SU-DHL-6 (cell line): ENCODE measurements around the gene LYSMD3.

ENCODE experiments used
- H2AFZ ChIP-seq: fragments of 200-600 bp; sonication (generic); 2 replicates; pipeline ENCODE4 v1.6.1; 2014; ENCODE audit warnings: low read depth, mild to moderate bottlenecking, moderate library complexity, mixed read lengths, antibody characterized with exemption, low read length; ENCODE audit not compliant: severe bottlenecking
- H3F3A ChIP-seq: fragments of 200-600 bp; shearing (Covaris generic); 2 replicates; pipeline ENCODE4 v1.6.0; 2016; ENCODE audit warnings: antibody characterized with exemption, mild to moderate bottlenecking; ENCODE audit not compliant: insufficient read depth
- H3K27ac ChIP-seq: fragments of 200-600 bp; sonication (generic); 2 replicates; pipeline ENCODE4 v1.5.1; 2016; ENCODE audit warnings: low read depth, mild to moderate bottlenecking, low read length, moderate library complexity, mixed read lengths
- H3K27me3 ChIP-seq: fragments of 200-600 bp; sonication (generic), shearing (Covaris generic); 2 replicates; pipeline ENCODE4 v1.6.0; 2014; ENCODE audit warnings: mild to moderate bottlenecking, low read length
- H3K36me3 ChIP-seq: fragments of 200-600 bp; sonication (generic); 2 replicates; pipeline ENCODE4 v1.6.1; 2014; ENCODE audit warnings: mild to moderate bottlenecking, low read length, mixed read lengths
- H3K4me2 ChIP-seq: fragments of 300-600, 200-600 bp; shearing (Covaris generic), sonication (generic); 2 replicates; pipeline ENCODE4 v1.6.0; 2014; ENCODE audit warnings: low read length, low read depth, mild to moderate bottlenecking; ENCODE audit not compliant: poor library complexity, severe bottlenecking
- H3K4me3 ChIP-seq: fragments of 200-600 bp; sonication (generic); 2 replicates; pipeline ENCODE4 v1.5.1; 2014; ENCODE audit warnings: antibody characterized with exemption, low read length, mild to moderate bottlenecking, mixed read lengths; ENCODE audit not compliant: insufficient read depth, poor library complexity, severe bottlenecking
- H3K79me2 ChIP-seq: fragments of 200-600 bp; sonication (generic); 2 replicates; pipeline ENCODE4 v1.6.1; 2014; ENCODE audit warnings: mild to moderate bottlenecking, low read length, moderate library complexity; ENCODE audit not compliant: insufficient read depth
- H3K9ac ChIP-seq: fragments of 200-600 bp; sonication (generic); 2 replicates; pipeline ENCODE4 v1.7.0; 2014; ENCODE audit warnings: mild to moderate bottlenecking, low read length
- H3K9me2 ChIP-seq: fragments of 200-600 bp; sonication (generic); replicated peaks from 2 replicates; pipeline ENCODE4 v1.6.1; 2014; ENCODE audit warnings: low read length; ENCODE audit not compliant: insufficient read depth
- H3K9me3 ChIP-seq: fragments of 200-600 bp; sonication (generic); 2 replicates; pipeline ENCODE4 v1.6.1; 2014; ENCODE audit warnings: low read length, mixed read lengths; ENCODE audit not compliant: insufficient read depth
- H4K20me1 ChIP-seq: fragments of 200-600 bp; sonication (generic); 2 replicates; pipeline ENCODE4 v1.6.1; 2014; ENCODE audit warnings: low read depth, mild to moderate bottlenecking, antibody characterized with exemption, low read length, moderate library complexity, mixed read lengths
- CTCF ChIP-seq: fragments of 200-600 bp; sonication (generic); IDR thresholded peaks from one replicate; pipeline ENCODE4 v1.5.1; 2017; ENCODE audit warnings: antibody characterized with exemption, mild to moderate bottlenecking, low read length, moderate library complexity; ENCODE audit not compliant: insufficient read depth, poor library complexity, severe bottlenecking
- EZH2phosphoT487 ChIP-seq: fragments of 200-600 bp; sonication (generic), shearing (Covaris generic); conservative IDR thresholded peaks from 2 replicates; pipeline ENCODE4 v1.6.1; 2018; ENCODE audit warnings: mild to moderate bottlenecking, antibody characterized with exemption, low read length, moderate library complexity, mixed read lengths

LYSMD3 gene

GRCh38 chr5:90563108-90563507, 33.7 kb upstream of the LYSMD3 start:
- Histone ChIP-seq H3K9me2 (no peaks in the 10 kb centered on the region), H4K20me1 (no peaks in the 10 kb centered on the region), H3K27ac (no peak overlapping the region), H3K36me3 (no peaks in the 10 kb centered on the region), H2AFZ (no peak overlapping the region), H3K27me3 (no peaks in the 10 kb centered on the region), H3K4me2 (no peak overlapping the region), H3K4me3 (no peak overlapping the region), H3K79me2 (no peaks in the 10 kb centered on the region), H3K9me3 (no peaks in the 10 kb centered on the region), H3F3A (no peaks in the 10 kb centered on the region), H3K9ac (no peak overlapping the region)
- TF ChIP-seq CTCF (no peak), EZH2phosphoT487 (no peak)

DNA sequence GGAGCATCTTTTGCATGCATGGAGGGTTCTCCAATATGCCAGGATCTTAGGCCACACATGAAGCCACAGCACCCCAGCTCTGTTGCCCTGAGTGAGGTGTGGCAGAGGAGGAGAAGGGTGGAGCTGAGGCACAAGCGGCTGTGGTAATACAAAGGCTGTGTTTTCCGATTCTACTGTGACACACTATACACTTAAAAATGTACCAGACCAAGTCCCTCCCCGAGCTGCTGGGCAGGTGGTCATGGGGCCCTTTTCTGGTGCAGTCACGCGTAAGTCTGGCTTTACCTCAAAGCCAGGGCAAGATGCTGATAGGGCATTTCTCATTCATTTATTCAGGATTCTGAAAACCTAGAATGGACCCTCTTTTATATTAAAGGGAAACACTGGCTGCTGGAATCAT, 33.0 kb upstream of the LYSMD3 start:
- H3F3A ChIP-seq, result no peaks in the 10 kb centered on the region
- no peaks in the 10 kb centered on the region for H4K20me1 ChIP-seq
- H3K4me3 ChIP-seq, result no peak overlapping the region
- H3K36me3 ChIP-seq, result no peaks in the 10 kb centered on the region
- no peaks in the 10 kb centered on the region for H3K27me3 ChIP-seq
- no peaks in the 10 kb centered on the region for H3K9me3 ChIP-seq
- no peak overlapping the region for H3K27ac ChIP-seq
- no peak overlapping the region for H3K4me2 ChIP-seq
- TF ChIP-seq EZH2phosphoT487, result no peak
- no peaks in the 10 kb centered on the region for H3K9me2 ChIP-seq
- H3K9ac ChIP-seq, result no peak overlapping the region
- H2AFZ ChIP-seq, result no peak overlapping the region
- no peaks in the 10 kb centered on the region for H3K79me2 ChIP-seq

DNA sequence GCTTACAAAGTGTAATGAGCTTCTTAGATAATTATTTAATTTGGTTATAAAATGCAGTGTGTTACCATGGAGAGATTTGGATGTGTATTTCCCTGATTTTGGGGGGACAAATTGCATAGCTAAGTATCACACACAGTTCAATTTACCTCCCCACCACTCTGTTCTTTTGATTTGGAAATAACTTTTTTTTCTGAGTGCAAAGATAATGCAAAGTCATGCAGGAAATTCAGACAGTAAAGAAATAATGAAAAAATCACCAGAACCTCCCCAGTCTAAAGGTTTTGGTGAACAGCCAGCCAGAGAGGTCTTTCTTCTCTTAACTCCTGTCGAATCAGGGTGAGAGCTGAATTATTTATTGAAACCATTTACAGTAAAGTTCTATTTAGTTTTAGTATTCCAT, 32.4 kb upstream of the LYSMD3 start:
- Histone ChIP-seq H3K4me3 (no peak overlapping the region), H3K27ac (no peak overlapping the region), H3K27me3 (no peaks in the 10 kb centered on the region), H3K36me3 (no peaks in the 10 kb centered on the region), H3K9me2 (no peaks in the 10 kb centered on the region), H3K9me3 (no peaks in the 10 kb centered on the region), H3K79me2 (no peaks in the 10 kb centered on the region), H3K9ac (no peak overlapping the region), H3K4me2 (no peak overlapping the region), H4K20me1 (no peaks in the 10 kb centered on the region), H3F3A (no peaks in the 10 kb centered on the region), H2AFZ (no peak overlapping the region)
- TF ChIP-seq EZH2phosphoT487, result no peak
- TF ChIP-seq CTCF, result no peak

- no peaks in the 10 kb centered on the region for H3K9me2 ChIP-seq
- no peak overlapping the region for H3K27ac ChIP-seq
- no peak for TF ChIP-seq CTCF
- no peak for TF ChIP-seq EZH2phosphoT487
- H3K36me3 ChIP-seq, result no peaks in the 10 kb centered on the region
- no peaks in the 10 kb centered on the region for H3F3A ChIP-seq
- H2AFZ ChIP-seq, result no peak overlapping the region
- no peak overlapping the region for H3K4me3 ChIP-seq
- H3K27me3 ChIP-seq, result no peaks in the 10 kb centered on the region
- no peaks in the 10 kb centered on the region for H4K20me1 ChIP-seq
- no peak overlapping the region for H3K9ac ChIP-seq
- no peaks in the 10 kb centered on the region for H3K9me3 ChIP-seq
- H3K4me2 ChIP-seq, result no peak overlapping the region
- H3K79me2 ChIP-seq, result no peaks in the 10 kb centered on the region
Observed at GRCh38 chr5:90560771-90561170, 31.4 kb upstream of the LYSMD3 start.
